Measurements from ENCODE around the gene ATG16L2.
"Not testable (repeated sequence)": the region's sequence is repeated elsewhere in the genome, so short reads cannot be mapped to it uniquely, and the experiment has no call there.

ATG16L2 gene

DNA sequence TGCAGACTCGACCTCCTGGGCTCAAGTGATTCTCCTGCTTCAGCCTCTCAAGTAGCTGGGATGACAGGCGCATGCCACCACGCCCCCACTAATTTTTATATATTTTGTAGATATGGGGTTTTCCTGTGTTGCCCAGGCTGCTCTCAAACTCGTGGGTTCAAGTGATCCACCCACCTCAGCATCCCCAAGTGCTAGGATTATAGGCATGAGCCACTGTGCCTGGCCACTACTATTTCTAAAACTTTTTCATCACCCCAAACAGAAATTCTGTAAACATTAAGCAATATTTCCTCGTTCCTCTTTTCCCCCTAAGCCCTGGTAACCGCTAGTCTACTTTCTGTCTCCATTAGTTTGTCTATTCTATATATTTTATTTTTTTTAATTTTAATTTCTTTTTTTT, 9.0 kb upstream of the ATG16L2 start:
- no peak for DNase-seq

GRCh38 chr11:72806378-72806777, 7.8 kb upstream of the ATG16L2 start:
- not testable (repeated sequence) for DNase-seq

GRCh38 chr11:72807021-72807693, 7.1 kb upstream of the ATG16L2 start:
- DNase-seq, result no peak

DNA sequence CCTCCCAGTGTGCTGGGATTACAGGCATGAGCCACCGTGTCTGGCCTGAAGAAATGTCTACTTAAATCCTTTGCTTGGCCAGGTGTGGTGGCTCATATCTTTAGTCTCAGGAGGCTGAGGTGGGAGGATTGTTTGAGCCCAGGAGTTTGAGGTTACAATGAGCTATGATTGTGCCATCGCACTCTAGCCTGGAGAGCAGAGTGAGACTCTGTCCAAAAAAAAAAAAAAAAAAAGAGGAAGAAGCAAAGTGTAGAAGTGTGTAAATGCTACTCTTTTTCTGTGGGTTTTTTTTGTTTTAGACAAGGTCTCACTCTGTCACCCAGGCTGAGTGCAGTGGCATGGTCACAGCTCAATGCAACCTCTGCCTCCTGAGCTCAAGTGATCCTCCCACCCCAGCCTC, 6.4 kb upstream of the ATG16L2 start:
- no peak for DNase-seq

GRCh38 chr11:72808331-72808798, 5.8 kb upstream of the ATG16L2 start:
- DNase-seq, result no peak

- not testable (repeated sequence) for DNase-seq
Measured at GRCh38 chr11:72811686-72812085, 2.5 kb upstream of the ATG16L2 start.

DNA sequence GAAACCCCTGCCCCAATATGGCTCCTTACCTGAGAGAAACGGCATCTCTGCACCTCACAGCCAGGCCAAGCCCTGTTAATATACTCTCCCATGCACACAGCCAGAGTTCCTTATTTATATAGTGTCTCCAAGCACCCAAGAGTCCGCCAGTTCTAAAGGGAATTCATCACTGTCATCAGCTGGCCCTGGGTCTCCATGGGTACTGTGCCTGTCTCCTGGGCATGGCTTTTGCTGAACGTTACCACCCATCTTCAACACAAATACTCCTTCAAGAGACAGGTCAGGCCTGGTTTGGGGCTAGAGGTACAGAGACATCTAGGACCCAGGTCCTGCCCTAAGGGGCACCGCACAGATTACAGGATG, 1.6 kb upstream of the ATG16L2 start:
- DNase-seq, result peak; percentile 64

- DNase-seq, result peak; percentile 74
Measured at GRCh38 chr11:72812967-72813739, 1.1 kb upstream of the ATG16L2 start.

DNA sequence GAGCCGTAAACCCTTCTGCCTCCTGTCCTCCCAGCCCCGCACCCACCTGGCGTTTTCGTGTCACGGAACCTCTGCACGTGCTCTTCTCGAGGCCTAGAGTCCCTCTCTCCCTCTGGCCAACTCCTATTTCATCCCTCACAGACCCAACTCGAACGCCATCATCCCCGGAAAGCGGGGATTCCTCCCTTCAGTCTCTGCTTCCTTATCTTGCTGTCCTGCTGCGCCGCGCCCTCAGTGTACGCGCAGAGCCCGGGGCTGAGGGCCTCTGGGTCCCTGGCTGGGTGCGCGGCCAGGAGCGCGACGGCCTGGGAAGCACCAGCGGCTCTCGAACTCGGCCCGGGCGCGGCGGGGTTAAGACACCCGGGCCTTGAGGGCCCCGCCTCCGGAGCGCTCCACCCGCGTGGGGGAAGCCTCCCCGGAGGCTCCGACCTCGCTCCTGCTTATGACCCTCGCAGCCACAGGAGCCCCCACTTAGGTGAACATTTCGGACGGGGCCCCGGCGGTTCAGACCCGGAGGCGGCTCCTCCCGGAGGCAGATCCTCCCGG, 398 bp upstream of the ATG16L2 start:
- DNase-seq, result peak; percentile 86

DNA sequence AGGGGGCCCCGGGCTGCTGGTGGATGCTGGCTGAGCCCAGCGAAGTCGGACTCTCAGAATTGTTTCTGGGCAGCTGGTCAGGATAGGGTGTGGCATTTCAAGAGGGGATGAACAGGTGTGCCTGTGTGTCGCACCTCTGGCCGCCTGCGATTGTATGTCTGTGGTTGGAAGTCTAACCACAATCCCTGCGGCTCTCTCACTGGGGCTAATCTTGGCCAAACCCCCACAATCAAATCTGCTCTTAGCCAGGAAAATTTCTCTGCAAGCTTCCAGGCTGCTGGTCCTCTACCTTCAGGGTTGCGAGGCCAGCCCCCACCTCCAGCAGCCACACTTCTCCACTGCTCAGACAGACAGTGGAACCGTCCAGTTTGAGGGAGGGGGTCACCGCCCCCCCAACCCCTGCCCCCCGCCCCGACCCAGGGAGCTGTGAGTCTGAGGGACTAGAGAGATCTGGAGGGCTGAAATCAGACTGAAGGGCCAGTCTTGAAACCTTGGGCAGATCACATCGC, 953 bp downstream of the ATG16L2 start:
- DNase-seq, result no peak

DNA sequence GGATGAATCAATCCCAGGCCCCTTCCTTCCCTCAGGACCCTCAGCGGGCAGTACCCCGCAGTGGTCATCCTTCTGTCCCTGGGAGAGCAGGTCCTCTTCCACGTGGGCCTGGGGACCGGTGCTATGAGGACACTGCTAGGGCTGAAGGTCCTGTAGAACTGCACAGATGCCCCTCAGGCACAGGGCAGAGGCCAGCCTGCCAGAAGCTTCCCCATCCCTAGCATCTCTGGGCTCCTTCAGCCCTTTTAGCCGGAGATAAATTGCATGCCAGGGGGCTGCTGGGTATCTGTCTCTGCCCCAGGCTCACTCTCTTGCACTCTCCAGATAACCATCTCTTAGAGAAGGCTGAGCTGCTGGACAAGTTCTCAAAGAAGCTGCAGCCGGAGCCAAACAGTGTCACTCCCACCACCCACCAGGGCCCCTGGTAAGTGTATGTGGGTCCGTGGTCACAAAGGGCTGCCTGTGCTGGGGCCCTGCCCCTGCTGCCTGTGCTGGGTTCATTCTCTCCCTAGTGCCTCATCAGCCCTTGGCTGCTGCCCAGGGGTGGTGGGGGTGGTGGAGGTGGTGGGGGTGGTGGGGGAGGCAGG, 2.3 kb downstream of the ATG16L2 start:
- DNase-seq, result no peak

DNA sequence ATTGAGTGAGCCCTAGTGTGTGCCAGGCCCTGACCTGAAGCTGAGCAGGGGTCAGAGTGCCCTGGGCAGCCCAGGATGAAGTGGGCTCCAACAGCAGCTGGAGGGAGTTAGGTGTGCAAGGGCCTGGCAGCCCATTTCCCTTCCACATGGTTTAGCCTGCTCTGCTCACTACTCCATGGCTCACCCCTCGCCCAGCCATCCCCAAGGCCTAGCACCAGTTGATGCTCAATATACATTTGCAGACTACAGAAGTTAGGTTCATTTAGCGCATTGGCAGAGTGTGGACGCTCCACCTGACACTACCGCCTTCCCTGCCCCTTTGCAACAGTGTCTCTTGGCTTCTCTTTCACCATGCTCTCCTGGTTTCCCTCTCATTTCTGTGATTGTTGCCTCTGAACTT, 3.8 kb downstream of the ATG16L2 start:
- no peak for DNase-seq

DNA sequence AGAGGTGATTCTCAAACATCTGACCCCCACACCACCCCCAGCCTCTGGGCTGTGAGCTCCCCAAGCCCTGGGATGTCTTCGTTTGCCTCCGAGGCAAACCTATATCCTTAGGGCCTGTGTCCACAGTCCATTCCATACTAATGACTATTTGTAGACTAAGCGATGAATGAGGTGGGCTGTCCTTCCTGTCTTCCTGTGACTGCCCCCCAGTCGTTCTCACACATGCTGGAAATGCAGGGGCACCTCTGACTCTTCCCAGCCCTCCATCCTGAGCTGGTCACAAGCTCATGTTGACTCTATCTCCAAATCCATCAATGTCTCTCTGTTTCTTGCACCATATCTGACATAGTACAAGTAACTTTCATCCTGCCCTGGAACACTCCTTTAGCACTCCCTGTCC, 4.8 kb downstream of the ATG16L2 start:
- no peak for DNase-seq

DNA sequence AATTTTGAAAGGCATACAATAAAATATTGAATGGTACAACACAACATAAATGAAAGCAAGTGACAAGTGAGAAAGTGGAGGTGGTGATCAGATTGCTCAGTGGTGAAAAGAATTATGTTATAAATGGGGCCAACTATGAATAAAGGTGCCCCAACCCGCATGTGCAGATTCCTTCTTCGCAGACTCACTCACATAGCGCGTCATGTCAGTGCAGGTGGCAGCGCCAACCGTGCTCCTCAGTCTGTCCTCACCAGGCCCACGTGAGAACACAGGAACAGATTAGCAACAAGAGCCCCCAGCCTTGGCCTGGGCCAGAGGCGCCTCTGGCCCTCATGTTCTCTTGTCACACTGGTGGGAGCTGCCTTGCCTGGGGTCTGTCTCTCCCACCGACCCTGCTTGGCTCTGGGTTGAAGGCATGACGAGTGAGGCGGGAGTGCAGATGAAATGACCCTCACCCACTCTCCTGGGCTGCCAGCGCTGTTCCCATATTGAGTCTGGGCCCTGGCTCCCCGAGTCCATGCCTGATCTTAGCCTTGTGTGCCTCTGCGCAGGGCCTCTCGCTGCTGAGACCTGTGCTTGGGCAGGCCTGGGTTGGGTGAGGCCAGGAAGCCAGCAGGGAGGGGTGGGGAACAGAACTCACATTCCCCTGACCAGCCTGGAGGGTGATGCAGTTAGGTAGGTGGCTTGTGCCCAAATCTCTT, 6.4 kb downstream of the ATG16L2 start:
- DNase-seq, result no peak

DNA sequence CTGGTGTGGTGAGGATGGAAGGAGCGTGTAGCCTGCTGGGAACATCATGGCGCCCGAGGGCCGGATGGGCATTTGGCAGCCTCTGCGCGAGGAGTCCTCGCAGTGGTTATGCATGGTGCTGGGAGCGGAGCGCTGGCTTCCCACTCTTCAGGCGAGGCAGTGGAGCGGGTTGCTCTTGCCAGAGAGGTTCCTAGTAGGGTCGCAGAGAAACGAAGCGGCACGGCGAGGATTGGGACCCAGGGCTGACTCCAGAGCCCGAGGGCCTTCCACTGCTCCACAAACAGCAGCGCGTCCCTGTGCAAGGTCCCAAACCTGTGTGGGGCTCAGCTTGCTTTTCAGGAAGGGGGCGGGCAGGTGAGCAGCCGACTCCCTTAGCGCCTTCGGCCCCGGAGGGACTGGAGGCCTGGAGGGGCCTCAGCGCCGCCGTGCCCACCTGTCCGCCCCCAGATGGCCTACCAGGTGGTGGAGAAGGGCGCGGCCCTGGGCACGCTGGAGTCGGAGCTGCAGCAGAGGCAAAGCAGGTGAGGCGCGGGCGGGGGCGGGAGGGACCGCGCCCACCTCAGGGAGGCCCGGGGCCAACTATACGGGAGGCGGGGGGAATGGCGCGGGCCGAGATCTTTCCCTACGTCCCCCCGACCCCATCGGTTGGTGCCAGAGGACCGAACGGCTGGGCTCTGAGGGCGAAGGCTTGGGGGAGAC, 7.2 kb downstream of the ATG16L2 start:
- peak; percentile 27 for DNase-seq

DNA sequence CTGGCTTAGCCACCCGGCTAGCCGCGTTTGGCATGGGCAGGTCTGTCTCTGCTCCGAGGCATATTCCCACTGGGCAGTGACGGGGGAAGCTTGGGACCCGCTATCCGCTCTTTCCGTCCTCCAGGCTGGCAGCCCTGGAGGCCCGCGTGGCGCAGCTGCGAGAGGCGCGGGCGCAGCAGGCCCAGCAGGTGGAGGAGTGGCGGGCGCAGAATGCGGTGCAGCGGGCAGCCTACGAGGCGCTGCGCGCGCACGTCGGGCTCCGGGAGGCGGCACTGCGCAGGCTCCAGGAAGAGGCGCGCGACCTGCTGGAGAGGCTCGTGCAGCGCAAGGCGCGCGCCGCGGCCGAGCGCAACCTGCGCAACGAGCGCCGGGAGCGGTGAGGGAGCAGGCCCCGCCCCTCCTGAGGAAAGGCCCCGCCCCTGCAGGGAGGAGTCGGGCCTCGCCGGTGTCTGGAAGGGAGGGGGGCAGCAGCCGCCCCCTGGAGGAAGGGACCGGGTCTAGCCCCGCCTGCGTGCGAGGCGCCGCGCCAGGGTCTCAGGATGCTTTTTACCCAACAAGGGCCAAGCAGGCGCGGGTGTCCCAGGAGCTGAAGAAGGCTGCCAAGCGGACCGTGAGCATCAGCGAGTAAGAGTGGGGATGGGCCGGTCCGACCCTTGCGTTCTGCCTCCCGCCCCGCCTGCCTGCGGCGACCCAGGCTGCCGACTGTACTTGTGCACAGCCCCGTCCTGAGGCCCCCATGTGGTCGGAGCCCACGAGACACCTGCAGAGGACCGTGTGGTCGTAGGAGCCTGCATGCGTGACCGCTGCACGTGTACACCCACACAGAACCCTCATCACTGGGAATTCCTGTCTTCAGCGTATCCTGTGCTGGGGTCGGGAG, 7.9 kb downstream of the ATG16L2 start:
- peak; percentile 85 for DNase-seq

DNA sequence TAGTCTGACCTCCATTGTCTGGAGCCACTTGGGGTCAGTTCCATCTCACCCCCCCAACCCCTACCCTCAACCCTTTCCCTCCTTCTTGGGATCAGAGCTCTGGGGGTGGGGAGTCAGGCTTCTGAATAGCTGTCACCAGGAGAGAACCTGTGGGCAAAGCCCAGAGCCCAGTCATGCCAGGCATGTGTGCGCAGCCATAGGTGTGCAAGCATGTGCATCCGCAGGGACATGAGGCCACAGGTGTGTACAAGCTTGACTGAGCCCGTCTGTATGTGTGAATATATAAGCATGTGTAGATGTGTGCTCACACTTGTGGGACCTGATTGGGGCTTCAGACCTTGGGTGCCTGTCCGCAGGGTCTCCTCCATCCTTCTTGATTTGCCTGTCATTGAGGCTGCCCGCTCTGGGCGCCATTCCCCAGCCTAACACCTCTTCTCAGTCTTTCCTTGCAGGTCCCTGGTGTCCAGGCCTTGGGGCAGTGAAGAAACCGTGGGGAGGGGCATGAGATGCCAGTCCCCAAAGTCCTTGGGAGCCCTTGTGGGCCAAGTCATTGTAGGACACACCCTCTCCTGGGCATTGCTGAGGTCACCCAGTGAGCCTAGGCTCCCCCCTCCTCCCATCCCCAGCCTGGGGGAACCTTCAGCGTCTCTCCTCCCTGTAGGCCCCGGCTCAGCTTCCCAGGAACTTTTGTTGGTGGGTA, 9.0 kb downstream of the ATG16L2 start:
- no peak for DNase-seq

GRCh38 chr11:72824020-72824419, 9.8 kb downstream of the ATG16L2 start:
- no peak for DNase-seq

GRCh38 chr11:72824811-72825505, 10.7 kb downstream of the ATG16L2 start:
- no peak for DNase-seq

DNA sequence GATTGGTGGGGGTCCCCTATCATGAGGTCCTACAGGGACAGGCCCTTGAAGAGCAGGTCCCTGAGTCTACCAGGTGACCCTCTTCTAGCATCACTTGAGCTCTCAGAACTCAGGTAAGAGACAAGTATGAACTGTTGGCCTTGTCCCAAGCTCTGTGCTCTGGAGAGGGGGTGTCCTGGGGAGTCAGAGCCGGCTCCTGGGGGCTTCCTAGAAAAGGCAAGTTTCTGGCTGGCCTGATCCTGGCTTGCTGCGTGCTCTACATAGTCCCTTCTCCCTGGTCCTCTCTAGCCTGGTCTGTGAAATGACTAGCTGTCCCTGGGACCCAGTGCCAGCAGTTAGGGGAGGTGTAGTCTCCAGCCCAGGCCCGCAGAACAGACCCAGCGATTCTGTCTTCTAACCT, 11.4 kb downstream of the ATG16L2 start:
- DNase-seq, result no peak

All from SHP77 treated with DMSO at 0.1 percent for 48 hours (cell line).